Left ventricle myocardium superior (tissue), 1 donor: ENCODE data around the gene RNF135. TPM values are rescaled to one million over a fixed set of nuclear protein-coding genes. Genes with fewer than 3 reads are reported as not detected.
A peak's percentile ranks its signal among the peaks of the same experiment; 100 is the strongest.
"Not testable (repeated sequence)": the region's sequence is repeated elsewhere in the genome, so short reads cannot be mapped to it uniquely, and the experiment has no call there.

ENCODE experiments used
- ATAC-seq: fragments of 200-7000 bp; cut with Tn5 transposase; one replicate; pipeline ENCODE4 v1.9.1; 2020; ENCODE audit warnings: mild to moderate bottlenecking, moderate library complexity
- DNase-seq: peaks from one replicate; pipeline ENCODE4 v3.0.0-alpha.2; 2020
- intact Hi-C: fragments of 100-400 bp; cut with micrococcal nuclease; formaldehyde crosslinking; loops from one replicate; pipeline ENCODE4 v1.11.0; 2022
- long read RNA-seq: library from polyadenylated mRNA; unstranded; transcript quantifications from one replicate; pipeline ENCODE4 v2.0.0, GENCODE V29; 2021
- total RNA-seq: library from RNA; stranded (reverse); fragmentation: NEBNext Ultra II Directional; extraction: Animal tissue kit (Norgen Biotek cat#: 25700); gene quantifications from one replicate; pipeline ENCODE4 v1.2.1, GENCODE V29; 2021
- donor health status: DM: no; HTN: yes; CAD: no; lungs with severe emphysema.

Gene RNF135, protein sequence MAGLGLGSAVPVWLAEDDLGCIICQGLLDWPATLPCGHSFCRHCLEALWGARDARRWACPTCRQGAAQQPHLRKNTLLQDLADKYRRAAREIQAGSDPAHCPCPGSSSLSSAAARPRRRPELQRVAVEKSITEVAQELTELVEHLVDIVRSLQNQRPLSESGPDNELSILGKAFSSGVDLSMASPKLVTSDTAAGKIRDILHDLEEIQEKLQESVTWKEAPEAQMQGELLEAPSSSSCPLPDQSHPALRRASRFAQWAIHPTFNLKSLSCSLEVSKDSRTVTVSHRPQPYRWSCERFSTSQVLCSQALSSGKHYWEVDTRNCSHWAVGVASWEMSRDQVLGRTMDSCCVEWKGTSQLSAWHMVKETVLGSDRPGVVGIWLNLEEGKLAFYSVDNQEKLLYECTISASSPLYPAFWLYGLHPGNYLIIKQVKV
- total RNA-seq: 4.1 TPM
- long read RNA-seq, transcript RNF135-202 (5 exons, 2,892 nt): major isoform, 5 of 9 reads
- long read RNA-seq, partial matches to known transcripts: 1 of 9 reads
- long read RNA-seq, other reads (novel, unspliced or antisense): 1 of 9 reads

DNA sequence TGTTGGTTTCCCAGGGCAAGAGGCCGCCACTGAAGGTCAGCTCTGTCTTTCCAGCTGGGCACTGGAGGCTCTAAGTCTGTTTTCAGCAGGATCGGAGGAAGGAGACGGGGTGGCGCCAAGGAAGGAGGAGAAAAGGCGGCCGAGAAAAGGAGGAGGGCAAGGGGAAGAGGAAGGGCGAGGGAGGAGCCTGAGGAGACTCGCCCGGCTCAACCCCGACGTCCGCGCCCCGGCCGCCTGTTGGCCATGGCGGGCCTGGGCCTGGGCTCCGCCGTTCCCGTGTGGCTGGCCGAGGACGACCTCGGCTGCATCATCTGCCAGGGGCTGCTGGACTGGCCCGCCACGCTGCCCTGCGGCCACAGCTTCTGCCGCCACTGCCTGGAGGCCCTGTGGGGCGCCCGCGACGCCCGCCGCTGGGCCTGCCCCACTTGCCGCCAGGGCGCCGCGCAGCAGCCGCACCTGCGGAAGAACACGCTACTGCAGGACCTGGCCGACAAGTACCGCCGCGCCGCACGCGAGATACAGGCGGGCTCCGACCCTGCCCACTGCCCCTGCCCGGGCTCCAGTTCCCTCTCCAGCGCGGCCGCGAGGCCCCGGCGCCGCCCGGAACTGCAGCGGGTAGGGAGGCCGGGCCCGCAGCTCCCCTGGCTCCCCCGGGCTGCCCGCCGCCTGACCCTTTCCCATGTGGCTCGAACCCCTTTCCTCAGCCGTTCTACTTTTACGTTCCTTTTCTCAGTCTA, at the start of gene RNF135:
TSS of gene RNF135 (plus strand) at position 209 of the 737 bp plus-strand sequence. CDS start at position 244, 35 bp downstream.
- peak; percentile 88 for DNase-seq
- ATAC-seq: peak; percentile 97
- intact Hi-C loops: no loop called here

DNA sequence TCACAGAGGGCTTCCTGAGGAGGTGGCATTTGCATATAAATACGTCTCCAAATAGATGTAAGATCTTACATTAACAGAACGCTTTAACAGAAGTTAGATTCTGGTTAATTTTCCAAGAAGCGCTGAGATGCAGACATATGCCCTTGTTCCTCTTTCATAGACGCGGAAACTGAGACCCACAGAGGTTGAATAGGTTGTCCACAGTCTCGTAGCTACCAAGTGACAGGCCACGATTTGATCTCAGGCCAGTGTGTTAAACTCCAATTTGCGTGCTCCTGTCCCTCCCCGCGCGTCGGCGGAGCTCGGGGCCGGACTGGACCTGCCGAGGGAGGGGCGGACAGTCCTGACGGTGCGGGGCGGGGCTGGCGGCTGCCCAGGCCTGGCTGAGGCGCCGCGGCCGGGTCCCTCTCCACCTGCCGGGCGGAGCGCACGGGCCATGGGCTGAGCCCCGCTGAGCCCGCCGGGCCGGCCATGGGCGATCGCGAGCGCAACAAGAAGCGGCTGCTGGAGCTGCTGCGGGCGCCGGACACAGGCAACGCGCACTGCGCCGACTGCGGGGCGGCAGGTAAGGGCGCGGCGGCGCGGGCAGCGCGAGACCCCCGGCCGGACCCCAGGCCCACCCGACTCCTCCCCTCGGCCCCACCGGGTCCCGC, 49.2 kb upstream of the RNF135 start, which contains the start of gene ADAP2:
TSS of gene ADAP2 (plus strand) at position 402 of the 653 bp plus-strand sequence. CDS start at position 472, 70 bp downstream.
- ATAC-seq: peak; percentile 92

DNA sequence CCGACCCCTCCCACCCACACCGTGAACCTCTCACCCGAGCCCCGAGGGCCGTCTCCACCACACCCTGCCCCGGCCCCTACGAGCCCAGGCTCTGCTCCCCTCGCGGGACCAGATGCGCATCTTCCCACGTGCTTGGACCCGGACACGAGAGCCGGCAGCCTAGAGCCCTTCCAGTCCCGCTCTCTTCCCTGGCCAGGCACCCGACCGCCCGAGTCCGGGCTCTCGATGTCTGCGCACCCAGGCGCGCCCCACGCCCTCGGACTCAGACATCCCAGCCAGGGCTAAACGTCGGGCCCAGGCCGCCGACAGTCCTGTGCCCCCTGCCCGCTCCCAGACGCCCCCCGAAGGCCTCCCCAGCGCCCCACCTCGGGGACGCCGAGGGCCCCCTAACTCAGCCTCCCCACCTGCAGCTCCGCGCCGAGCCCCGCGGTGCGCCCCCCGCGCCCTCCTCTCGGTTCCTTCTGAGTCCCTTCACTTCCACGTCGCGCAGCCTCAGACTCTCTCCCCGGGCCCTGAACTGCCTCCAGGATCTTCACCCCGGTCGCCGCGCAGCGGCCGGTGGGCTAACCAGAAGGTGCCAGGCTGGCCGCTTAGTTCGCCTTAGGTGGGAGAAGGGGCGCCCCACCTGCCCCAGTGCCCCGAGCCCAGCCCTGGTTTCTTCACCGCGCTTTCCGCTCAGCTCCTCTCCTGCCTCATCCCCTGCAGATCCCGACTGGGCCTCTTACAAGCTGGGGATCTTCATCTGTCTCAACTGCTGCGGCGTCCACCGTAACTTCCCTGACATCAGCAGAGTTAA, 48.4 kb upstream of the RNF135 start:
- intact Hi-C loops: no loop called here
- DNase-seq (peak; percentile 39), ATAC-seq (peak; percentile 27)

More for the DNA sequence above, 49.2 kb upstream of the RNF135 start, which contains the start of gene ADAP2:
- intact Hi-C loops: no loop called here
- peak; percentile 80 for DNase-seq

DNA sequence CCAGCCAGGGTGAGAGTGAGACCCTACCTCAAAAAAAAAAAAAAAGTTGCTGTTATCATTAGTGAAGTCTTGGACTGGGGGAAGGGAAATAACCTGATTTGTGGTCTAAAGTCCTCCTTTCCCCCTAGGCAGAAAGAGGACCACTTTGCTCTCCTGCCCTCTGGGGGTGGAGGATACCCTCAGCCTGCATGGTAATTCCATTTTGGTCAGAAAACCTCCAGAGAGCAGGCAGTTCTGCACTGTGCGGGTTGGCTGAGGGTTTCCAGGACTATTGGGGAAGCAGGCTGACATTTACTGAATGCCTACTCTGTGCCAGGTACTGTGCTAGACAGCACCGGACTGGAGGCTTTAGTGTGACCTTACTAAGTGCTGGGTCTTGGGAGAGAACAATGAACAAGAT, 46.5 kb upstream of the RNF135 start:
- intact Hi-C loops: no loop called here
- ATAC-seq: no peak

DNA sequence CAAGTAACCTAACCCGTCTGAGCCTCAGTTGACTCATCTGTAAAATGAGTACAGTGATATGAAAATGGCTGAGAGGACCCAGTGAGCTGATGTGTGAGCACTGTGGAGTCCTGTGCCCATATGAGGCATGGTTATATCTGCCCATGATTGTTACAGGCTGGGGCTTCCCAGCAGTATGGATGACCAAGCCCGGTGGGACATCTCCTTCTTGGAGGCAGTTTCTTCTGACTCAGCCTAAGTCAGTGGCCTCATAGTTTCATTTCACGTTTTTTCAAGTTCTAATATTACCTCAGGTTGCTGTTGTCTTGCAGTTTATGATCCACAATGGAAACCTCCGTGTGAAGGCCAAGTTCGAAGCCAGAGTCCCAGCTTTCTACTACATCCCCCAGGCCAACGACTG, 44.3 kb upstream of the RNF135 start:
- ATAC-seq: no peak
- intact Hi-C loops: no loop called here
- no peak for DNase-seq

More for the DNA sequence above, 46.5 kb upstream of the RNF135 start:
- no peak for DNase-seq

DNA sequence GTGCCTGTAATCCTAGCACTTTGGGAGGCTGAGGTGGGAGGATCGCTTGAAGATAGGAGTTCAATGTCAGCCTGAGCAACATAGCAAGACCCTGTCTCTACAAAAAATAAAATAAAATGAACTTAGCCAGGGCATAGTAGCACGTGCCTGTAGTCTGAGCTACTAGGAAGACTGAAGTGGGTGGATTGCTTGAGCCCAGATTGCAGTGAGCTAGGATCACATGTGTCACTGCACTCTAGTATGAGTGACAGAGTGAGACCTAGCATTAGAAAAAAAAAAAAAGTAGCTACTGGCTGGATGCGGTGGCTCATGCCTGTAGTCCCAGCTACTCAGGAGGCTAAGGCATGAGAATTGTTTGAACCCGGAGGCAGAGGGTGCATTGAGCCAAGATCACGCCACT, 43.1 kb upstream of the RNF135 start:
- intact Hi-C loops: no loop called here
- DNase-seq: no peak
- no peak for ATAC-seq

DNA sequence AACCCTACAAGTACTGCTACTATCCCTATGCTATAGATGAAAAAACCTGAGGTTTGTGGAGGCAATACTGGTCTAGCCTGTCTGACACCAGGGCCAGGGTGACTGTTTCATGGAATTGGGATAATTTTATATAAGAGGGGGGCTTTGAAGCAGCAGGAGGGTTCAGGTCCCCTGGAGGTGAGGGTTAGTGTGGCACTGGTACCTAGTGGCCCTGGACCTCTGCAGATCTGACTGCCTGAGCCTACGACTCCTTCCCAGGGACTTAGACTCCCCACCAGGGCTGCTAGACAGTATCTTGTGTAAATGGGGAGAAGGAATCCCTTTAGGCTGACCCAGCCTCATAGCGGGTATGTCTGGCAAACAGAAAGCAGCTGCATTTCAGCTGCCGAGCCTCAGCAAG, 42.3 kb upstream of the RNF135 start:
- DNase-seq (no peak), ATAC-seq (no peak)
- intact Hi-C loops: no loop called here

DNA sequence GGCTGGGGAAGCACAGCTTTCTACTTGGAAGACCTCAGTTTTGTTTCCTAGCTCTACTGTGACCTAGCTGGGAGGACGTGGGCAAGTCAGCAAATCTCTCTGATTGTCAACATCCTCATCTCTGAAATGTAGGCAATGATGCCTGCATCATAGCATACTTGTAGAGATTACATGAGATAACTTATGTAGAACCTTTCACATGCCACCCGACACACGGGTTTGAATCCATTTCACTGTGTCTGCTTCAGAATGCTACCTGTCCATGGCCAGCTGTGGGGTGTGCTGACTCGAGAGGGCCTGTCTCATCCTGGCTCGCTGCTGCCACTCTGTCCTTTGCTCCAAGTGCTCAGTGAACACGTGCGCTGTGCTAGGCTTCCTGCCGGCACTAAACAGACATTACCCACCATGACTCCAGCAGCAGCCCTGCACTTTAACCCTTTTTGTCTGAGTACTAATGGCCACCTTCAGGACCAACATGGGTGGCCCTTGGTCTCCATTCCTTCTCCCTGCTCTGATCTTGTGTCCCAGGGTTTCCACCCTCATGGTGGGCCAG, 41.7 kb upstream of the RNF135 start:
- ATAC-seq (no peak), DNase-seq (no peak)
- intact Hi-C loops: no loop called here

DNA sequence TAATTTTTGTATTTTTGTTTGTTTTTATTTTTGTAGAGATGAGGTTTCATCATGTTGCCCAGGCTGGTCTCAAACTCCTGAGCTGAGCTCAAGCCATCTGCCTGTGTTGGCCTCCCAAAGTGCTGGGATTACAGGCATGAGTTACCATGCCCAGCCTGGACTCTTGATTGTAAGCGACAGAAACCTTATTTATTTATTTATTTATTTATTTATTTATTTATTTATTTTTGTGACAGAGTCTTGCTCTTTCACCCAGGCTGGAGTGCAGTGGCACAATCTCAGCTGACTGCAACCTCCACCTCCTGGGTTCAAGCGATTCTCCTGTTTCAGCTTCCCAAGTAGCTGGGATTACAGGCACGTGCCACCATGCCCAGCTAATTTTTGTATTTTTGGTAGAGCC, 41.0 kb upstream of the RNF135 start:
- ATAC-seq, DNase-seq, intact Hi-C loops: not testable (repeated sequence)

DNA sequence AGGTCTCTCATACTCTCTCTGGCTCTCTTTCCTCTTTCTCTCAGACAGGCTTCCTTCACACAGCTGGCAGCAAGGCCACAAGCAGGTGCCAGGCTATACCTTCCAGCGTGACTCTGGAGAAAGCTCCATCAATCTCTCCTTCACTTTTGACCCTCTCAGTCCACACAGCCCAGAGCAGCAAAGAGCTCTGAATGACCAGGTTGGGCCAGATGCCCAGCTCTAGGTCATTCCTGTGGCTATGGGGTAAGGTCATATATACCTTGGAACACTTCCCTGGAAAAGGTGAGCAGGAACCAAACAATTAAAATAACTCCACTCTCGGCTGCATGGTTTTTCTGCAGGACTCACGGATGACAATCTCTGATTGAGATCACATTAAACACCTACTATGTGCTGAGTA, 40.3 kb upstream of the RNF135 start:
- no peak for ATAC-seq
- intact Hi-C loops: no loop called here
- DNase-seq: no peak

DNA sequence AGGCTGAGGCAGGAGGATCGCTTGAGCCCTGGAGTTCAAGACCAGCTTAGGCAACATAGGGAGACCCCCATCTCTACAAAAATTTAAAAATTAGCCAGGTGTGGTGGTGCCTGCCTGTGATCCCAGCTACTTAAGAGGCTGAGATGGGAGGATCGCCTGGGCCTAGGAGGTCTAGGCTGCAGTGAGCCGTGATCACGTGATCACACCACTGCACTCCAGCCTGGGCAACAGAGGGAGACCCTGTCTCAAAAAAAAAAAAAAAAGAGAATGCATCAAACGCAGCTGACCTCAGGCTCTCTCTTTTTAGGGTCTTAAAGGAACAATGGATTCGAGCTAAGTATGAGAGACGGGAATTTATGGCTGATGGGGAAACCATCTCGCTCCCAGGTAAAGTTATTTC, 39.3 kb upstream of the RNF135 start:
- intact Hi-C loops, DNase-seq, ATAC-seq: not testable (repeated sequence)

DNA sequence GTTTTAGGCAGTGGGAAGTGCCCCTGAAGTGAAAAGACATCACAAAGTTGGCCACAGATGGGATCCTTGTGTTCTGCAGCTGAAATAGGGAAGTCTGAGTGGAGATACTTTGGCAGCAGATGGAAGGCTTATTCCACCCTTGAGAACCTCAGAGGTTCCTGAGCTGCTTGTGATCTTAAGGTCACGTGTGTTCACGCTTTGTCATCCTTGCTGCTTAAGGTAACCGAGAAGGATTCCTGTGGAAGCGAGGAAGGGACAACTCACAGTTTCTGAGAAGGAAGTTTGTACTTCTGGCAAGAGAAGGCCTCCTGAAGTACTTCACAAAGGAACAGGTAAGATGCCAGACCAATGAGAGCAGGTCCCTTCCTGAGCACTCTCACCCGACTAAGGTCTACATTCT, 36.9 kb upstream of the RNF135 start:
- no peak for ATAC-seq
- intact Hi-C loops: no loop called here
- DNase-seq: no peak

DNA sequence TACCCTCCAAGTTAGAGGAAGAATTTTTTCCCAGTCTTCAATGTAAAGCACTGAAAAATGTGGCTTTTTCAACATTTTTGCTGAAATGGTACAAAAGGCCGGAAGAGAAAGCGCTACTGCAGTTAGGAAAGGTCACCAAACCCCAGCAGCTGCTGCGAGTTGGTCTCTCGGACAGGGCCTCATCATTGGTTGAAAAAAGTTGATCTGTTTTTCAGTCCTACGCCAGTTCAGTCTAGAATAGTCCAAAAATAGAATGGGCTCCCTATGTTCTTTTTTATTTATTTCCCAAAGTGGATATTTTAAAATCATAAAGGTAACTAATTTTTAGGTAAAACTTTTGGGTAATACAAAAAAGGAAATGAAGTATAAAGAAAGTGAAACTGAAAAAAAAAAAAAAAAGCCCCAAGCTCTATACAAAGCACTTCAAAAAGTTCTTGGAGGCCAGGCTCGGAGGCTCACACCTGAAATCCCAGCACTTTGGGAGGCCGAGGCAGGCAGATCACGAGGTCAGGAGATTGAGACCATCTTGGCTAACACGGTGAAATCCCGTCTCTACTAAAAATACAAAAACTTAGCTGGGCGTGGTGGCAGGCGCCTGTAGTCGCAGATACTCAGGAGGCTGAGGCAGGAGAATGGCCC, 31.7 kb upstream of the RNF135 start:
- intact Hi-C loops: no loop called here
- DNase-seq: no peak
- ATAC-seq: peak; percentile 59

DNA sequence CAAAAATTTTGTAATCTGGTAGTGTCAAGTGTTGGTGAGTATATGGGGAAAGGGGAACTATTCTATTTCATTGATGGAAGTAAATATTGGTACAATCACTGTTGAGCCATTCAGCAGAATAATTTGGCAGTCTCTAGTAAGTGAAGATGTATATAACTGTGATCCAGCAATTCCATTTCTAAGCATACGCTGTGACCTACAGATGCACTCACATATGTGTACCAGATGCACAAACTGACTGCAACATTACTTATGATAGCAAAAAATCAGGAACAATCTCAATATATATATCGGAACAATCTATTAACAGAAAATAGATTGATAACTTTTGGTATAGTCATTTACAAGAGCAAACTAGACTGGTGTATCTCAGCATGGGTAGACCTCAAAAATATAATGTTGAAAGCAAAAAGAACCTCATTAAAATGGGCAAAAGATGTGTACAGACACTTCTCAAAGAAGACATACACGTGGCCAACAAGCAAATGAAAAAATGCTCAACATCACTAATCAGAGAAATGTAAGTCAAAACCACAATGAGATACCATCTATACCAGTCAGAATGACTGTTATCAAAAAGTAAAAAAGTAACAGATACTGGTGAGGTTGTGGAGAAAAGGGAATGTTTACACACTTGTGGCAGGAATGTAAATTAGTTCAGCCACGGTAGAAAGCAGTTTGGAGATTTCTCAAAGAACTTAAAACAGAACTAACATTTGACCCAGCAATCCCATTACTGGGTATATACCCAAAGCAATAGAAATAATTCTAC, 28.3 kb upstream of the RNF135 start:
- intact Hi-C loops: no loop called here
- ATAC-seq (no peak), DNase-seq (no peak)

DNA sequence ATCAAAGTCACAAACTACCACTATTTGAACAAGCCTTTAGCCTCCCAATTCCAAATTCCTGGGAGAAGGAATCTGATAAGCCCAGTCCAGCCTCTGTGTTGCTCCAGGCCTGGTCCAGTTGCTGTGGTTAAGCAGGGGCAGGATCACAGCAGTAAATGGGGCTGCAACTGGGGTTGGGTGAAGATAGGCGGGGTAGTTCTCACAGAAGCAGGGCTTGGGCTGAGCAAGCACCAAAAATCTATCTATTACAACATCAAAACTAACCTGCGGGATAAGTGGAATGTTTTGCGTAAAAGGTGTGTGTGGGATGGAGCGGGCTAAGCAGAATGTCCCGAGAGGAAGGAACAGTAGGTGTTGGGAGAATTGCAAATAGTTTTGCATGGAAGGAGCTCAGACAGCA, 23.0 kb upstream of the RNF135 start:
- intact Hi-C loops: no loop called here
- ATAC-seq (no peak), DNase-seq (no peak)

DNA sequence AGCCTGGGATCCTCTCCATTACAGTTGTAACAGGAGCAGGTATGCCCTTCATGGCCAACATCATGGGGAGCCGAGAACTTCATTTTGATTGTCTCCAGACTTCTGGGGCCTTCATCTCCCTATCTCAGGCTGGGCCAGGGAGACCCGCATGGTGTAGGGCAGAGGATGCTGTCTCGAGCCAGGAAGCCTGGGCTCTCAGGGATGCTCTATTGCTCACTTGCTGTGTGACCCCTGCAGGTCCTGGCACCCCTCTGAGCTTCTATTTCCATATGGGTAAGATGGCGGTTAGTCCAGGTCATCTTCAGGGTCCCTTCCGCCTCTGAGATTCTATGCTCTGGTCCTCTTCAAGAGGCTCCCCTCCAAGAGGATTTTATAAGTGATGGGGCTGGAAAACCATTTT, 20.6 kb upstream of the RNF135 start:
- intact Hi-C loops: no loop called here
- ATAC-seq (no peak), DNase-seq (no peak)

DNA sequence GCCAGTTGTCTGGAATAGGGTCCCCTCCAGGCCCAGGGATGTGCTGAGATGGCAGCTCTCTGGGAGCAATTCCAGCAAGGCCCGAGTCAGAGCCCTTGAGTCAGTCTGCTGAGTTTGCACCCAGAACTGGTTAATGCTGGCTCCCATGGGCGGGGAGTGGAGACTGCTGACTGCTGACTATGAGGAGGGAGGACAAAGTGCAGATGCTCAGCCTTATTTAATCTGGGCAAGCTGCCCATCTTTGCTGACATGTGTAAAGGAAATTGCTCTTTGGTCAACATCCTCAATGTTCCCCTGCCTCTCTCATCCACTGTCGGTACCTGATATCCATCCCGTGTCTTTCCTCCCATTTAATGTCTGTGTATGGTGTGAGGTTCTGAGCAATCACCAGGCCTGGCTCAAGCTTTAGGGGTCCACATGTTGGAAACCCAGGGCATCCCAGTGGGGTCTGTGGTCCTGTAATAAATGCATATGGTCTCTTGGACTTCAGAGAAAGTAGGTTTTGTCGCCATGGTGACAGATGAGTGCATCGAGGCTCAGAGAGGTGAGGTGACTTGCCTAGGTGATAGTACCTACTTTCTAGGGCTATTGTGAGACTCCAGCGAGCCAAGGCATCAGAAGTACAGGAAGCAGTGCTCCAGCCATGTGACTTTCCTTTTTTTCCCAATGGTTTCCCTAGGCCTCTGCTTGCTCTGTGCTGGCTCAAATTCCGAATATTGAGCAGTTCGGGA, 20.0 kb upstream of the RNF135 start:
- peak; percentile 74 for DNase-seq
- intact Hi-C loops: no loop called here
- peak; percentile 87 for ATAC-seq
